NT2/D1 (cell line): ENCODE measurements around the gene KCNS1.

ENCODE experiments used
- YY1 ChIP-seq: IDR thresholded peaks from 2 replicates; pipeline ENCODE4 v1.6.1; 2011; ENCODE audit not compliant: insufficient read length, insufficient read depth
- ZNF274 ChIP-seq: IDR thresholded peaks from 2 replicates; pipeline ENCODE4 v1.6.1; 2011; ENCODE audit warnings: mild to moderate bottlenecking, low read depth, low read length

DNA sequence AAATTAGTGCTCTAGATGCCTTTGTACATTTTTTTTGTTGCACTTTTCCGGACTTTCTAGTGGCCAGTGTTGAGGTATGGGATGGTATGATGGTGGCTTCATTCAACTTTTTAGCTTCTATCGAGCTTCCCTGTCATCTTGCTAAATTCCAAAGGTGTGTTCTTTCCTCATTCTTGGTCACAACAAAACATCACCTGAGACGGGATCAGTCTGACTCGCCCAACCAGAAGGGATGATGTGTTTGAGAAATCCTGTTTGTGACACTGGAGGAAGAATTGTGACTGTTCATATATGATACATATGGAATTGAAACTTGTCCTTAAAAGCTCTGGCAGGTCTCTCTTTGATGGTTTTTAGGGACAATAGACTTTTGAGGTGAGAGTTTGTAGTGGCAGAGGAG, 33.8 kb downstream of the KCNS1 start:
- TF ChIP-seq YY1: no peak
- TF ChIP-seq ZNF274: no peak
